ENCODE data around the gene ZNF652. TPM values are rescaled to one million over a fixed set of nuclear protein-coding genes. Genes with fewer than 3 reads are reported as not detected.

Gene ZNF652
- total RNA-seq, 3 donors from 2014 or later, result 34.2 to 157 (median 72.4) TPM

DNA sequence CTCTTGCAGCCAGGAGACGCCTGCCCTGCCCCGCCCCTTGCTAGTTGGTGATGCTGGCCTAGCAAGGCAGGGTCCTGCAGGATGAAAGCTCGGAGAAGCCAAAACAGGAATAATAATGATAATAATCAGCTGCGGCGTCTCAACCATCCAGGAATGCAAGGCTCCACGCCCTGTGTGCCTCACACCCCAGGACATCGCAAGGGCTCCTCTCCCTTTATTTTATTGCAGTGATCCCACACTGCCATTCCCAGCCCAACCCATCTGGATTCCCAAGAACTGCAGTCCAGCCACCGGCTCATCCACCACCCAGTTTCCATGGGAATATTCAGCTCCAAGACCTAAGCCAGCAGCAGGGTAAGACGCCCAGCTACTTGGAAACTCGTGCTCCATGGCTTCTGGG is 21.0 kb upstream of the ZNF652 start:
- H3K4me3 ChIP-seq, result no peak overlapping the region
- intact Hi-C loops (cut with DNase I; ENCODE audit: low total_unique reads), result no loop called here
- H3K4me1 ChIP-seq, result peaks cover 0 to 21% of the 10 kb centered on the region in 2 donors
- H3K27ac ChIP-seq, result peak overlapping the region; percentile 26 to 46
- H3K9me3 ChIP-seq, result no peaks in the 10 kb centered on the region
- no peaks in the 10 kb centered on the region for H3K27me3 ChIP-seq
- H3K36me3 ChIP-seq, result no peaks in the 10 kb centered on the region
- TF ChIP-seq POLR2AphosphoS5 (IDR thresholded peaks at IDR 0.05) (no peak), POLR2A (IDR thresholded peaks at IDR 0.05) (no peak)
- TF ChIP-seq, protein P1, sequence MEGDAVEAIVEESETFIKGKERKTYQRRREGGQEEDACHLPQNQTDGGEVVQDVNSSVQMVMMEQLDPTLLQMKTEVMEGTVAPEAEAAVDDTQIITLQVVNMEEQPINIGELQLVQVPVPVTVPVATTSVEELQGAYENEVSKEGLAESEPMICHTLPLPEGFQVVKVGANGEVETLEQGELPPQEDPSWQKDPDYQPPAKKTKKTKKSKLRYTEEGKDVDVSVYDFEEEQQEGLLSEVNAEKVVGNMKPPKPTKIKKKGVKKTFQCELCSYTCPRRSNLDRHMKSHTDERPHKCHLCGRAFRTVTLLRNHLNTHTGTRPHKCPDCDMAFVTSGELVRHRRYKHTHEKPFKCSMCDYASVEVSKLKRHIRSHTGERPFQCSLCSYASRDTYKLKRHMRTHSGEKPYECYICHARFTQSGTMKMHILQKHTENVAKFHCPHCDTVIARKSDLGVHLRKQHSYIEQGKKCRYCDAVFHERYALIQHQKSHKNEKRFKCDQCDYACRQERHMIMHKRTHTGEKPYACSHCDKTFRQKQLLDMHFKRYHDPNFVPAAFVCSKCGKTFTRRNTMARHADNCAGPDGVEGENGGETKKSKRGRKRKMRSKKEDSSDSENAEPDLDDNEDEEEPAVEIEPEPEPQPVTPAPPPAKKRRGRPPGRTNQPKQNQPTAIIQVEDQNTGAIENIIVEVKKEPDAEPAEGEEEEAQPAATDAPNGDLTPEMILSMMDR (IDR thresholded peaks at IDR 0.05), result no peak
- no peak for DNase-seq (ENCODE audit: low spot score in 2 of 2)

- H3K36me3 ChIP-seq, result no peaks in the 10 kb centered on the region
- H3K27ac ChIP-seq, result peak overlapping the region; percentile 46 to 61
- no peaks in the 10 kb centered on the region for H3K9me3 ChIP-seq
- H3K27me3 ChIP-seq, result no peaks in the 10 kb centered on the region
- DNase-seq (ENCODE audit: low spot score in 2 of 2), result peak in 1 of 2 donors; percentile 73
- H3K4me1 ChIP-seq, result peaks cover 0 to 21% of the 10 kb centered on the region in 2 donors
- intact Hi-C loops (cut with DNase I; ENCODE audit: low total_unique reads), result no loop called here
- H3K4me3 ChIP-seq, result no peak overlapping the region
- TF ChIP-seq, protein P1 (IDR thresholded peaks at IDR 0.05), result no peak
- TF ChIP-seq POLR2A (IDR thresholded peaks at IDR 0.05), result no peak
- TF ChIP-seq POLR2AphosphoS5 (IDR thresholded peaks at IDR 0.05), result no peak
Measured at GRCh38 chr17:49382556-49382955, 20.5 kb upstream of the ZNF652 start.

DNA sequence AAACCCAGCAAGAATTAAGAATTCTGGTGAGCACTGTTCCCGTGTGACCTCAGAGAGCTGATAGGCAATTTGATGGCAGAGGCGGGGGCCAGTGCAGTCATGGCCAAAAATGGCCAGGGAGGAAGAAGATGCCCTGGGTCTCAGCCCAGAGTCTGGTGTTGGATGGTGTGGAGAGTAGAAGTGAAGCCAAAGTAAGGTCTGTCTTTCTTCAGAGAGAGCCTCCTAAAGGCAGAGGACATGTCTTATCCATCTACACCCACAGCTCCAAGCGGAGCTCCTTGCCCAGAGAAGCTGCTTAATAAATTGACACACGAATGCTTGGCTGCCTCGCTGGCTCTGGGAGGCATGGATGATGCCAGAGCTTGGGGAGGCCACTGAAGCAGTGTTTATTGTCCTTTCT is 19.7 kb upstream of the ZNF652 start:
- intact Hi-C loops (cut with DNase I; ENCODE audit: low total_unique reads), result no loop called here
- H3K27me3 ChIP-seq, result no peaks in the 10 kb centered on the region
- peaks cover 0 to 21% of the 10 kb centered on the region in 2 donors for H3K4me1 ChIP-seq
- H3K9me3 ChIP-seq, result no peaks in the 10 kb centered on the region
- H3K4me3 ChIP-seq, result no peak overlapping the region
- no peaks in the 10 kb centered on the region for H3K36me3 ChIP-seq
- DNase-seq (ENCODE audit: low spot score in 2 of 2), result no peak
- peak overlapping the region; percentile 46 to 61 for H3K27ac ChIP-seq
- TF ChIP-seq, protein P1 (IDR thresholded peaks at IDR 0.05), result no peak

GRCh38 chr17:49381033-49381432 is 19.0 kb upstream of the ZNF652 start:
- peaks cover 0 to 19% of the 10 kb centered on the region in 2 donors for H3K4me1 ChIP-seq
- TF ChIP-seq POLR2AphosphoS5 (IDR thresholded peaks at IDR 0.05) (no peak), POLR2A (IDR thresholded peaks at IDR 0.05) (no peak)
- TF ChIP-seq, protein P1 (IDR thresholded peaks at IDR 0.05), result no peak
- H3K27ac ChIP-seq, result peak overlapping the region; percentile 46 to 61
- no peaks in the 10 kb centered on the region for H3K36me3 ChIP-seq
- H3K27me3 ChIP-seq, result no peaks in the 10 kb centered on the region
- no peak for DNase-seq (ENCODE audit: low spot score in 2 of 2)
- no peaks in the 10 kb centered on the region for H3K9me3 ChIP-seq
- intact Hi-C loops (cut with DNase I; ENCODE audit: low total_unique reads), result no loop called here
- no peak overlapping the region for H3K4me3 ChIP-seq

GRCh38 chr17:49379926-49380325 is 17.9 kb upstream of the ZNF652 start:
- Histone ChIP-seq H3K27me3 (no peaks in the 10 kb centered on the region), H3K36me3 (no peaks in the 10 kb centered on the region), H3K4me1 (peaks cover 0 to 16% of the 10 kb centered on the region in 2 donors), H3K4me3 (no peak overlapping the region), H3K27ac (no peak overlapping the region), H3K9me3 (no peaks in the 10 kb centered on the region)
- TF ChIP-seq POLR2A (IDR thresholded peaks at IDR 0.05) (no peak), POLR2AphosphoS5 (IDR thresholded peaks at IDR 0.05) (no peak)
- TF ChIP-seq, protein P1 (IDR thresholded peaks at IDR 0.05), result no peak
- intact Hi-C loops (cut with DNase I; ENCODE audit: low total_unique reads), result no loop called here
- no peak for DNase-seq (ENCODE audit: low spot score in 2 of 2)
